ENCODE results near the gene GNG7. TPM values are rescaled to one million over a fixed set of nuclear protein-coding genes. Genes with fewer than 3 reads are reported as not detected.
"Not testable (repeated sequence)": the region's sequence is repeated elsewhere in the genome, so short reads cannot be mapped to it uniquely, and the experiment has no call there.

The GNG7 gene
- polyA plus RNA-seq, 1 donor (not counting 4 experiments of a cell fraction or from before 2014, with no cell fraction given): 0.01 TPM

- Histone ChIP-seq H3K27me3 (ENCODE audit: control insufficient read depth, extremely low read depth, insufficient read depth, low read length) (peaks cover 2% of the 10 kb centered on the region), H3K79me2 (ENCODE audit: control insufficient read depth, insufficient read depth, low read length) (no peaks in the 10 kb centered on the region), H3K4me3 (ENCODE audit: control insufficient read depth in 2 of 3, extremely low read depth in 1 of 3, insufficient read depth in 2 of 3, low read depth in 1 of 3, low read length in 3 of 3) (no peak overlapping the region), H3K9me1 (ENCODE audit: control insufficient read depth, extremely low read depth, insufficient read depth, low read length) (no peaks in the 10 kb centered on the region), H3K4me1 (ENCODE audit: control insufficient read depth, extremely low read depth, insufficient read depth, low read length) (no peaks in the 10 kb centered on the region), H3K9ac (ENCODE audit: control insufficient read depth, extremely low read depth, insufficient read depth, low read length) (no peak overlapping the region), H3K4me2 (ENCODE audit: control insufficient read depth, extremely low read depth, insufficient read depth, low read depth, low read length) (no peak overlapping the region), H2AFZ (ENCODE audit: control insufficient read depth, low read length) (no peak overlapping the region), H3K36me3 (ENCODE audit: control insufficient read depth in 2 of 2, extremely low read depth in 1 of 2, insufficient read depth in 2 of 2, low read length in 2 of 2) (no peaks in the 10 kb centered on the region), H3K27ac (ENCODE audit: control insufficient read depth, insufficient read depth, low read length) (no peak overlapping the region), H3K9me3 (ENCODE audit: control insufficient read depth, low read depth, low read length) (peaks cover 9% of the 10 kb centered on the region), H4K20me1 (ENCODE audit: control insufficient read depth, extremely low read depth, insufficient read depth, low read length) (no peaks in the 10 kb centered on the region)
- FAIRE-seq (no peak), DNase-seq (ENCODE audit: low read depth, low spot score) (no peak)
- TF ChIP-seq CTCF (optimal IDR thresholded peaks at IDR 0.05 in 1 of 3, IDR thresholded peaks at IDR 0.05 in 1 of 3, conservative IDR thresholded peaks at IDR 0.05 in 1 of 3; ENCODE audit: extremely low read depth in 1 of 3, insufficient read depth in 2 of 3, low read length in 3 of 3) (no peak), EZH2 (IDR thresholded peaks at IDR 0.05; ENCODE audit: low read length) (no peak)
- dilution Hi-C loops (cut with MboI; ENCODE audit: extremely low pct_ligation_motif_present, low sequenced_read_pairs): no loop called here
Measured at GRCh38 chr19:2714531-2715269, 12.2 kb upstream of the GNG7 start.

- H2AFZ ChIP-seq (ENCODE audit: control insufficient read depth, low read length); H3K4me1 ChIP-seq (ENCODE audit: control insufficient read depth, extremely low read depth, insufficient read depth, low read length); H3K27ac ChIP-seq (ENCODE audit: control insufficient read depth, insufficient read depth, low read length); H3K4me3 ChIP-seq (ENCODE audit: control insufficient read depth in 2 of 3, extremely low read depth in 1 of 3, insufficient read depth in 2 of 3, low read depth in 1 of 3, low read length in 3 of 3); FAIRE-seq; H3K4me2 ChIP-seq (ENCODE audit: control insufficient read depth, extremely low read depth, insufficient read depth, low read depth, low read length); H4K20me1 ChIP-seq (ENCODE audit: control insufficient read depth, extremely low read depth, insufficient read depth, low read length); H3K79me2 ChIP-seq (ENCODE audit: control insufficient read depth, insufficient read depth, low read length); H3K9me3 ChIP-seq (ENCODE audit: control insufficient read depth, low read depth, low read length); H3K9me1 ChIP-seq (ENCODE audit: control insufficient read depth, extremely low read depth, insufficient read depth, low read length); H3K9ac ChIP-seq (ENCODE audit: control insufficient read depth, extremely low read depth, insufficient read depth, low read length); H3K36me3 ChIP-seq (ENCODE audit: control insufficient read depth in 2 of 2, extremely low read depth in 1 of 2, insufficient read depth in 2 of 2, low read length in 2 of 2); H3K27me3 ChIP-seq (ENCODE audit: control insufficient read depth, extremely low read depth, insufficient read depth, low read length); dilution Hi-C loops (cut with MboI; ENCODE audit: extremely low pct_ligation_motif_present, low sequenced_read_pairs); DNase-seq (ENCODE audit: low read depth, low spot score): not testable (repeated sequence)
Measured at GRCh38 chr19:2714102-2714501, 11.6 kb upstream of the GNG7 start.

- H2AFZ ChIP-seq (ENCODE audit: control insufficient read depth, low read length); H3K9me1 ChIP-seq (ENCODE audit: control insufficient read depth, extremely low read depth, insufficient read depth, low read length); H3K79me2 ChIP-seq (ENCODE audit: control insufficient read depth, insufficient read depth, low read length); H3K4me3 ChIP-seq (ENCODE audit: control insufficient read depth in 2 of 3, extremely low read depth in 1 of 3, insufficient read depth in 2 of 3, low read depth in 1 of 3, low read length in 3 of 3); H3K27ac ChIP-seq (ENCODE audit: control insufficient read depth, insufficient read depth, low read length); FAIRE-seq; H3K36me3 ChIP-seq (ENCODE audit: control insufficient read depth in 2 of 2, extremely low read depth in 1 of 2, insufficient read depth in 2 of 2, low read length in 2 of 2); H3K4me1 ChIP-seq (ENCODE audit: control insufficient read depth, extremely low read depth, insufficient read depth, low read length); H3K4me2 ChIP-seq (ENCODE audit: control insufficient read depth, extremely low read depth, insufficient read depth, low read depth, low read length); H3K9me3 ChIP-seq (ENCODE audit: control insufficient read depth, low read depth, low read length); dilution Hi-C loops (cut with MboI; ENCODE audit: extremely low pct_ligation_motif_present, low sequenced_read_pairs); H3K9ac ChIP-seq (ENCODE audit: control insufficient read depth, extremely low read depth, insufficient read depth, low read length); DNase-seq (ENCODE audit: low read depth, low spot score); H3K27me3 ChIP-seq (ENCODE audit: control insufficient read depth, extremely low read depth, insufficient read depth, low read length); H4K20me1 ChIP-seq (ENCODE audit: control insufficient read depth, extremely low read depth, insufficient read depth, low read length): not testable (repeated sequence)
Measured at GRCh38 chr19:2713170-2713569, 10.7 kb upstream of the GNG7 start.
